ENCODE results near the gene STXBP5L. TPM values are rescaled to one million over a fixed set of nuclear protein-coding genes. Genes with fewer than 3 reads are reported as not detected.

The STXBP5L gene
- total RNA-seq, 2 experiments from 2014 or later, result not detected

DNA sequence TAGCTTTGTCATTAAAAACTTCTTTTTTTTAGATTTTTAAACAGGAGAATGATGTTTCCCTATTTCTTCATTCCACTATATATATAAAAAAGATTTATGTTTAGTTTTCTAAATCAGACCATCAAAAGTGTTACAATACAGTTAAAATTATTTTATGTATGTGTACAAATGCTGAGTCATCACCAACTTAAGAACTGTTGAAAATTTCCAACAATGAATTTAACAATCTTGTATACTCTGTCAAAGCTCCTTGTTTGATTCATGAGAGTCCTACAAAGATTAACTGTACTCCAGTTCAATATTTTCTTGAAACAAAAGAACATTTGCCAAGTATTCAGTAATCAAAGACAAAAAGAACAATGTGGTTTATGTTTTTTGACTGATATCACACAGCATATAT is 555.7 kb downstream of the STXBP5L start:
- intact Hi-C loops (cut with DNase I, micrococcal nuclease), result no loop called here
- TF ChIP-seq, protein P1, sequence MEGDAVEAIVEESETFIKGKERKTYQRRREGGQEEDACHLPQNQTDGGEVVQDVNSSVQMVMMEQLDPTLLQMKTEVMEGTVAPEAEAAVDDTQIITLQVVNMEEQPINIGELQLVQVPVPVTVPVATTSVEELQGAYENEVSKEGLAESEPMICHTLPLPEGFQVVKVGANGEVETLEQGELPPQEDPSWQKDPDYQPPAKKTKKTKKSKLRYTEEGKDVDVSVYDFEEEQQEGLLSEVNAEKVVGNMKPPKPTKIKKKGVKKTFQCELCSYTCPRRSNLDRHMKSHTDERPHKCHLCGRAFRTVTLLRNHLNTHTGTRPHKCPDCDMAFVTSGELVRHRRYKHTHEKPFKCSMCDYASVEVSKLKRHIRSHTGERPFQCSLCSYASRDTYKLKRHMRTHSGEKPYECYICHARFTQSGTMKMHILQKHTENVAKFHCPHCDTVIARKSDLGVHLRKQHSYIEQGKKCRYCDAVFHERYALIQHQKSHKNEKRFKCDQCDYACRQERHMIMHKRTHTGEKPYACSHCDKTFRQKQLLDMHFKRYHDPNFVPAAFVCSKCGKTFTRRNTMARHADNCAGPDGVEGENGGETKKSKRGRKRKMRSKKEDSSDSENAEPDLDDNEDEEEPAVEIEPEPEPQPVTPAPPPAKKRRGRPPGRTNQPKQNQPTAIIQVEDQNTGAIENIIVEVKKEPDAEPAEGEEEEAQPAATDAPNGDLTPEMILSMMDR (IDR thresholded peaks at IDR 0.05), result no peak
- no peaks in the 10 kb centered on the region for H3K36me3 ChIP-seq (ENCODE audit: insufficient read depth, low read length)
- ChIA-PET CTCF (no interaction called here), POLR2A (no interaction called here)
- no peaks in the 10 kb centered on the region for H3K27me3 ChIP-seq (ENCODE audit: control insufficient read depth in 1 of 2, insufficient read depth in 2 of 2, low read length in 2 of 2)
- Mint-ChIP-seq H3K4me3 (no peak overlapping the region), H3K36me3 (ENCODE audit: low read depth) (no peaks in the 10 kb centered on the region), H3K27ac (no peak overlapping the region), H3K27me3 (no peaks in the 10 kb centered on the region), H3K9me3 (no peaks in the 10 kb centered on the region), H3K4me1 (ENCODE audit: low read depth) (no peaks in the 10 kb centered on the region)
- ATAC-seq (ENCODE audit: poor library complexity) (no peak), DNase-seq (no peak)
- H3K4me1 ChIP-seq (ENCODE audit: insufficient read depth, low read length), result no peaks in the 10 kb centered on the region
- H3K27ac ChIP-seq (ENCODE audit: low read depth in 1 of 2, low read length in 2 of 2), result no peak overlapping the region
- no peak overlapping the region for H3K4me3 ChIP-seq (ENCODE audit: low read length)
- H3K9me3 ChIP-seq (ENCODE audit: control insufficient read depth in 1 of 2, insufficient read depth in 1 of 2, low read length in 2 of 2), result no peaks in the 10 kb centered on the region

DNA sequence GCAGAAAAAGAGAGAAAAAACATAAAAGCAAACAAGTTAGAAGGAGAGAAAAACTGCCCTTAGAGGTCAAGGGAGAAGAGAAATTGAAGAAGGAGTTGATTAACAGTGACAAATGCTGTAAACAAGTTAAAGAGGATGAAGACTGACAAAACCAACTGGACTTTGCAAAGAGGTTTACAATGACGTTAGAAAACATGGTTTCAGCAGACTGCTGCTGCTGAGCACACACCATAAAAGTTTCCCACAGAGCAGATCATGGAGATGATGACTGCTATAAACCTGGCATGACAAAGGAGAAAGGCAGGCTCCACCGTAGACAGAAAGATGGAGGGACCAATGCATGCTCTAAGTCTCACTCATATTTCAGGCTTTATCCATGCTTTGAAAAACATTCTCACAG is 559.1 kb downstream of the STXBP5L start:
- no peaks in the 10 kb centered on the region for H3K4me1 Mint-ChIP-seq (ENCODE audit: low read depth)
- POLR2A ChIA-PET, result no interaction called here
- H3K9me3 Mint-ChIP-seq, result no peaks in the 10 kb centered on the region

DNA sequence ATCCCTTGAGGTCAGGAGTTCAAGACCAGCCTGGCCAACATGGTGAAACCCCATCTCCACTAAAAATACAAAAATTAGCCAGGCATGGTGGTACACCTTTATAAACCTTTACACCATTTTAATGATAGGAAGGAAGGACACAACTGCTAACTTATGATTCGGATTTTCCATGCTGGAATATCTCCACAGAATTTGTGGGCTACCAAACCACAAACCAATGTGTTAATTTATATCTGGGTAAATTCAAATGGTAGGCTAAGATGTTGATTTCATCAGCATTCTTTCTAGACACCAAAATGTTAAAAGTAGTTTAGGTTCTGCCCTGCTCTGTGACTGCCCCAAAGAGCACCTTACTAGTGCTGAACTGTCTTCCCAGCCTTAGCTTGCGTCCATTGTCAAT is 565.0 kb downstream of the STXBP5L start:
- Histone ChIP-seq H3K9me3 (ENCODE audit: control insufficient read depth in 1 of 2, insufficient read depth in 1 of 2, low read length in 2 of 2) (no peaks in the 10 kb centered on the region), H3K4me1 (ENCODE audit: insufficient read depth, low read length) (no peaks in the 10 kb centered on the region), H3K4me3 (ENCODE audit: low read length) (no peak overlapping the region), H3K27me3 (ENCODE audit: control insufficient read depth in 1 of 2, insufficient read depth in 2 of 2, low read length in 2 of 2) (no peaks in the 10 kb centered on the region), H3K36me3 (ENCODE audit: insufficient read depth, low read length) (no peaks in the 10 kb centered on the region), H3K27ac (ENCODE audit: low read depth in 1 of 2, low read length in 2 of 2) (no peak overlapping the region)
- intact Hi-C loops (cut with DNase I, micrococcal nuclease), result no loop called here
- ChIA-PET POLR2A (no interaction called here), CTCF (no interaction called here)
- Mint-ChIP-seq H3K27me3 (no peaks in the 10 kb centered on the region), H3K36me3 (ENCODE audit: low read depth) (no peaks in the 10 kb centered on the region), H3K27ac (no peak overlapping the region), H3K4me3 (no peak overlapping the region), H3K4me1 (ENCODE audit: low read depth) (no peaks in the 10 kb centered on the region), H3K9me3 (no peaks in the 10 kb centered on the region)
- DNase-seq, result no peak
- TF ChIP-seq, protein P1 (IDR thresholded peaks at IDR 0.05), result no peak
- ATAC-seq (ENCODE audit: poor library complexity), result no peak

More for the DNA sequence above, 559.1 kb downstream of the STXBP5L start:
- no peak overlapping the region for H3K27ac ChIP-seq (ENCODE audit: low read depth in 1 of 2, low read length in 2 of 2)
- H3K4me3 ChIP-seq (ENCODE audit: low read length), result no peak overlapping the region
- TF ChIP-seq, protein P1 (IDR thresholded peaks at IDR 0.05), result no peak
- DNase-seq (no peak), ATAC-seq (ENCODE audit: poor library complexity) (no peak)
- H3K27ac Mint-ChIP-seq, result no peak overlapping the region
- no peaks in the 10 kb centered on the region for H3K27me3 Mint-ChIP-seq
- H3K4me1 ChIP-seq (ENCODE audit: insufficient read depth, low read length), result no peaks in the 10 kb centered on the region
- H3K9me3 ChIP-seq (ENCODE audit: control insufficient read depth in 1 of 2, insufficient read depth in 1 of 2, low read length in 2 of 2), result no peaks in the 10 kb centered on the region
- H3K36me3 Mint-ChIP-seq (ENCODE audit: low read depth), result no peaks in the 10 kb centered on the region
- H3K36me3 ChIP-seq (ENCODE audit: insufficient read depth, low read length), result no peaks in the 10 kb centered on the region
- no peak overlapping the region for H3K4me3 Mint-ChIP-seq
- CTCF ChIA-PET, result no interaction called here
- intact Hi-C loops (cut with DNase I, micrococcal nuclease), result no loop called here
- no peaks in the 10 kb centered on the region for H3K27me3 ChIP-seq (ENCODE audit: control insufficient read depth in 1 of 2, insufficient read depth in 2 of 2, low read length in 2 of 2)

Small RNAs within 50 kb of the gene (microRNA-seq; reads per million reads assigned to microRNA genes)
- gene MIR5682 (ENCODE audit: borderline microRNAs expressed, borderline replicate concordance), result not detected

Other genes with a start within 250 kb of the STXBP5L start
- 1 to 10 TPM; 2.0 to 2.9 TPM for gene HGD, start 226.0 kb upstream of the STXBP5L start, total RNA-seq
- 10 to 100 TPM; 12.9 to 13.6 TPM for gene RABL3, start 165.7 kb upstream of the STXBP5L start, total RNA-seq
- 1 to 10 TPM; 6.3 to 7.5 TPM for gene GTF2E1, start 165.5 kb upstream of the STXBP5L start, total RNA-seq

All from CD4-positive, alpha-beta T cell (primary cell).